GM13976 (cell line): ENCODE measurements around the gene HMX1.

ENCODE experiments used
- DNase-seq: peaks from one replicate; pipeline ENCODE4 v3.0.0; 2012; ENCODE audit warnings: low spot score
- CTCF ChIP-seq: IDR thresholded peaks from 2 replicates; pipeline ENCODE4 v1.5.1; 2012; ENCODE audit warnings: borderline replicate concordance, mild to moderate bottlenecking; ENCODE audit not compliant: insufficient read depth; ENCODE audit errors: extremely low read depth, missing control alignments, control extremely low read depth
- in situ Hi-C: fragments of 300-500 bp; cut with MboI; formaldehyde crosslinking; loops from one replicate; pipeline ENCODE4 v1.12.0; 2022; ENCODE audit warnings: low sequenced_read_pairs, mixed read lengths, inconsistent platforms; ENCODE audit not compliant: unreplicated experiment

Gene HMX1

GRCh38 chr4:8869002-8869897 is 2.4 kb downstream of the HMX1 start:
- TF ChIP-seq CTCF = no peak
- in situ Hi-C loops = no loop called here

GRCh38 chr4:8868321-8869001 is 3.2 kb downstream of the HMX1 start:
- no peak for TF ChIP-seq CTCF
- in situ Hi-C loops = no loop called here
- no peak for DNase-seq

More at GRCh38 chr4:8869002-8869897, 2.4 kb downstream of the HMX1 start:
- DNase-seq = no peak

- TF ChIP-seq CTCF = no peak
- DNase-seq = no peak
- in situ Hi-C loops = no loop called here
Observed at GRCh38 chr4:8867624-8868320, 3.9 kb downstream of the HMX1 start.

- no peak for TF ChIP-seq CTCF
- in situ Hi-C loops = no loop called here
- no peak for DNase-seq
Observed at GRCh38 chr4:8866828-8867623, 4.6 kb downstream of the HMX1 start.

- no peak for TF ChIP-seq CTCF
- in situ Hi-C loops = no loop called here
- DNase-seq = no peak
Observed at GRCh38 chr4:8866421-8866820, 5.2 kb downstream of the HMX1 start.
